Transverse colon (tissue), 4 donors: ENCODE data around the gene PRKCB. TPM values are rescaled to one million over a fixed set of nuclear protein-coding genes. Genes with fewer than 3 reads are reported as not detected.

ENCODE experiments used
- DNase-seq: peaks from one replicate; pipeline ENCODE4 v3.0.0-alpha.2; 2019
- H3K27ac ChIP-seq, 4 donors: fragments of 200-600 bp; sonication (generic); 2 replicates each; pipeline ENCODE4 v1.5.1; 2016 to 2018; ENCODE audit warnings: inconsistent platforms in 4 of 4
- H3K27me3 ChIP-seq: fragments of 200-600 bp; sonication (generic); 2 replicates; pipeline ENCODE4 v1.5.1; 2017; ENCODE audit warnings: inconsistent platforms
- H3K36me3 ChIP-seq, 4 donors: fragments of 200-600 bp; sonication (generic); 2 replicates each; pipeline ENCODE4 v1.5.1; 2017 to 2019; ENCODE audit warnings: inconsistent platforms in 4 of 4
- H3K4me1 ChIP-seq, 4 donors: fragments of 200-600 bp; sonication (generic); 2 replicates each; pipeline ENCODE4 v1.5.1; 2017 to 2020; ENCODE audit warnings: inconsistent platforms in 4 of 4
- H3K4me3 ChIP-seq, 4 donors: fragments of 200-600 bp; sonication (generic); 1 replicate in 1 of 4; 2 replicates in 3 of 4; pipeline versions ENCODE4 v1.5.1 to v1.6.1; 2017 to 2019; ENCODE audit warnings: inconsistent platforms in 4 of 4
- H3K9me3 ChIP-seq, 2 donors: fragments of 200-600 bp; sonication (generic); 2 replicates each; pipeline ENCODE4 v1.5.1; 2017 to 2019; ENCODE audit warnings: inconsistent platforms in 2 of 2
- EP300 ChIP-seq: sonication (generic); formaldehyde crosslinking; IDR thresholded peaks from one replicate; pipeline ENCODE4 v1.6.1; 2017; ENCODE audit warnings: antibody characterized with exemption, low read depth
- POLR2A ChIP-seq: fragments of 450-650 bp; IDR thresholded peaks from one replicate; pipeline ENCODE4 v1.6.1; 2016; ENCODE audit warnings: antibody characterized with exemption, mild to moderate bottlenecking, moderate library complexity
- POLR2AphosphoS5 ChIP-seq, 3 donors: sonication (generic); formaldehyde crosslinking; IDR thresholded peaks; one replicate each; pipeline ENCODE4 v1.6.1; 2016; ENCODE audit warnings: antibody characterized with exemption in 3 of 3
- whole genome bisulfite sequencing, 2 donors: methylation state at CpG; one replicate each; pipeline ENCODE4 v1.1.5; 2018; ENCODE audit warnings: low coverage in 1 of 2; 5-methylcytosine and 5-hydroxymethylcytosine counted together
- in situ Hi-C, 4 donors: fragments of 200-750 bp; cut with MboI; loops; one replicate each; pipeline versions ENCODE4 v1.15.0 to v1.15.1; 2017; ENCODE audit warnings: low sequenced_read_pairs in 3 of 4, low pct_ligation_motif_present in 1 of 4, low pct_unique_long_range_greater_than_20kb in 1 of 4
- intact Hi-C: fragments of 100-400 bp; cut with DNase I; formaldehyde crosslinking; loops from one replicate; pipeline ENCODE4 v1.15.1; 2023; ENCODE audit warnings: low total_unique reads
- total RNA-seq, 4 donors: library from RNA; depleted of rRNA; stranded (reverse); fragments of >200 nt; gene quantifications; one replicate each; pipeline ENCODE4 v1.1.0, GENCODE V29; 2016
- TF ChIP-seq, protein P1 (sequence below), 5 experiments: fragments of 200-600 bp in 3 of 5; fragments of 450-650 bp in 2 of 5; sonication (generic) in 3 of 5; IDR thresholded peaks; 1 replicate in 2 of 5; 2 replicates in 3 of 5; pipeline ENCODE4 v1.5.1; 2016 to 2017; ENCODE audit warnings: antibody characterized with exemption in 5 of 5, inconsistent platforms in 3 of 5, mild to moderate bottlenecking in 2 of 5, moderate library complexity in 1 of 5

Gene PRKCB
- total RNA-seq, 4 donors from 2014 or later: 9.0 to 28.3 (median 15.2) TPM

DNA sequence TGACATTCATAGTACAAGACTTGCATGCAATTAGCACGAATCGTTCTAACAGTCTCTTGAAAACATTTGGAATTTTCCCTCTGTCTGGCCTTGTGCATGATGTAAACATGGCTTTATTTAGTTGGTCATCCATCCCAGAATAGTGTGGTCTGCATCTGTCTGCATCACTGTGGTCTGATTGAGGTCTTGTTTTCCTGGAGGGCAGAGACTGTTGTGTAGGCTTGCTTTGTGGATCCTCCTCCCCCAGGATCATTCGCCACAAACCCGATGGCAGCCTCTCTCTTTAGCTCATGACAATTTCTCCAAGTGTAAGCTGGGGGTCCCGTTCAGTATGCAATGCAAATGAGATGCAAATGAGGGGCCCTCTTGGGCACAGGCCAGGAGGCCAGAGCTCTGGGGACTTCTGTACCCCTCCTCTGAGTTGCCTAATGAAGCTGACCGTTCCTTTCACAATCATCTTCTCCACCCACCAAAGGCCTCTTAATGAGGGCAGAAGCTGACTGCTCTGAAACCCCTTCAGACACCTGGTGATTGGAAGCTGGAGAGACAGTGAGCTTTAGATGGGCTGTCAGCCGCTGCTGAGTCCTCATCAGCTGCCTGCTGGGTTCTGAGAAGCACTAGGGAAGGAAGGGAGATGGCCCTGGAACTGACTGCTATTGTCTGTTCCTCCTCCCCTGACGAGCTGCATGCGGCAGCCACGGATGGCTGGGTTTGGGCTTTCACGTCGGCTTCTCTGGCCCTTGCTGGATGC lies 219.1 kb downstream of the PRKCB start:
- no peaks in the 10 kb centered on the region for H3K9me3 ChIP-seq
- WGBS, 2 donors: 59 to 60% methylated on average over 2 to 12 of the region's 12 CpGs
- TF ChIP-seq POLR2AphosphoS5 (IDR thresholded peaks at IDR 0.05) (no peak), POLR2A (no peak), EP300 (no peak)
- TF ChIP-seq, protein P1, sequence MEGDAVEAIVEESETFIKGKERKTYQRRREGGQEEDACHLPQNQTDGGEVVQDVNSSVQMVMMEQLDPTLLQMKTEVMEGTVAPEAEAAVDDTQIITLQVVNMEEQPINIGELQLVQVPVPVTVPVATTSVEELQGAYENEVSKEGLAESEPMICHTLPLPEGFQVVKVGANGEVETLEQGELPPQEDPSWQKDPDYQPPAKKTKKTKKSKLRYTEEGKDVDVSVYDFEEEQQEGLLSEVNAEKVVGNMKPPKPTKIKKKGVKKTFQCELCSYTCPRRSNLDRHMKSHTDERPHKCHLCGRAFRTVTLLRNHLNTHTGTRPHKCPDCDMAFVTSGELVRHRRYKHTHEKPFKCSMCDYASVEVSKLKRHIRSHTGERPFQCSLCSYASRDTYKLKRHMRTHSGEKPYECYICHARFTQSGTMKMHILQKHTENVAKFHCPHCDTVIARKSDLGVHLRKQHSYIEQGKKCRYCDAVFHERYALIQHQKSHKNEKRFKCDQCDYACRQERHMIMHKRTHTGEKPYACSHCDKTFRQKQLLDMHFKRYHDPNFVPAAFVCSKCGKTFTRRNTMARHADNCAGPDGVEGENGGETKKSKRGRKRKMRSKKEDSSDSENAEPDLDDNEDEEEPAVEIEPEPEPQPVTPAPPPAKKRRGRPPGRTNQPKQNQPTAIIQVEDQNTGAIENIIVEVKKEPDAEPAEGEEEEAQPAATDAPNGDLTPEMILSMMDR (IDR thresholded peaks at IDR 0.05): no peak
- H3K4me1 ChIP-seq: no peaks in the 10 kb centered on the region
- no peaks in the 10 kb centered on the region for H3K36me3 ChIP-seq
- H3K4me3 ChIP-seq: no peak overlapping the region
- H3K27me3 ChIP-seq: peaks cover 6% of the 10 kb centered on the region
- in situ Hi-C loops: loop anchor here in 1 of 4 donors (25.0 kb wide), 1 partner anchor 207 kb away; the partner anchor contains the start of gene CACNG3
- no peak for DNase-seq
- intact Hi-C loops: no loop called here
- H3K27ac ChIP-seq: no peak overlapping the region

DNA sequence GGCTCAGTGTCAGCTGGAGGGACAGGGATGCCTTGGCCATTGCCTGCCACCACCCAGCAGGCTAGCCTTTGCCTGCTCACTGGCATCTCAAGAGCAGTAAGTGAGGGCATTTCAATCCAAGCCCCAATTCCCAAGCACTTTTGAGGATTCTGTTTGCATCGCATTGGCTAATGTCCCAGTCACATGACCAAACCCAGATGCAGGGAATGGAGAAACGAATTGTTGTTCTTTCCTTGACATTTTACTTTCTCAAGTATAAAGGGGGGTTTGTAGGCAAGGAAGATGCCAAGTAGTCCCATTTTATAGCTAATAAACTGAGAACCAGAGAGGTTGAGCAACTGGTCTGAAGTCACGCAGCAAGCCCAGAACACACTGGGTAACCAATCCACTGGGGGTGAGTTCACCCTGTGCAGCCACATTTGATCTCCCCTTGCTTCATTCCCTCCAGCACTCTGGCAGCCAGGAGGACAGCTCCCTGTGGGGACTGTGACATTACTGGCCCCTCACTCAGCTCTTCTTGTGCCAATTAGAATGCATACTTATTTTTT lies 226.6 kb downstream of the PRKCB start:
- TF ChIP-seq, protein P1 (IDR thresholded peaks at IDR 0.05): no peak
- no peak for DNase-seq
- Histone ChIP-seq H3K27ac (no peak overlapping the region), H3K9me3 (no peaks in the 10 kb centered on the region), H3K4me3 (no peak overlapping the region), H3K36me3 (no peaks in the 10 kb centered on the region), H3K27me3 (no peaks in the 10 kb centered on the region), H3K4me1 (no peaks in the 10 kb centered on the region)
- in situ Hi-C loops (loop anchor here in 1 of 4 donors (25.0 kb wide), 1 partner anchor 200 kb away; the partner anchor contains the start of gene CACNG3), intact Hi-C loops (no loop called here)
- 69 to 75% methylated on average over 2 to 3 of the region's 3 CpGs for WGBS, 2 donors

DNA sequence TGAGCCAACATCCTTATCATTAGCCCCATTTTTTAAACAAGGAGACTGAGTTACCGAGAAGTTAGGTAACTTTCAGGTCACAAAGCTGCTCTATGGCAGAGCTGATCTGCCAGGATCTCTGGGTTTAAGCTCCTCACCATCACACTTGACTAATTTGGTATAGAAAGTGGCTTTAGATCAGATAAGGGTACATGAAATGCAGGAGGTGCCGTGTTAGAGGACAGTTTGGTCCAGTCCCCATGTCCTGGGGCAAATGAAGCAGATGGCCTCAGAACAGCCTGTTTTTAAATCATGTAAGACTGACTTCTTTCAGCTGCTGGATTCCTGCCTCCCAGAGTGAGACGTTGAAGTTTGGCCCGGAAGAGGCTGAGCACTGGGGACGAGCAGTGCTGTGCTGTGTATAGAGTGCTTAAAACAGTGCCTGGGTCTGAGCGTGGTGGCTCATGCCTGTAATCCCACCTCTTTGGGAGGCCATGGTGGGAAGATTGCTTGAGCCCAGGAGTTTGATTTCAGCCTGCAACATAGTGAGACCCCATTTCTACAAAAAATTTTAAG lies 233.3 kb downstream of the PRKCB start:
- intact Hi-C loops (no loop called here), in situ Hi-C loops (loop anchor here in 1 of 4 donors (25.0 kb wide), 1 partner anchor 193 kb away; the partner anchor contains the start of gene CACNG3)
- Histone ChIP-seq H3K27ac (no peak overlapping the region), H3K9me3 (no peaks in the 10 kb centered on the region), H3K36me3 (no peaks in the 10 kb centered on the region), H3K4me3 (no peak overlapping the region), H3K27me3 (no peaks in the 10 kb centered on the region), H3K4me1 (no peaks in the 10 kb centered on the region)
- DNase-seq: no peak
- 80 to 89% methylated on average over 2 to 6 of the region's 6 CpGs for WGBS, 2 donors
- TF ChIP-seq POLR2A (no peak), POLR2AphosphoS5 (IDR thresholded peaks at IDR 0.05) (no peak), EP300 (no peak)
- TF ChIP-seq, protein P1 (IDR thresholded peaks at IDR 0.05): no peak

DNA sequence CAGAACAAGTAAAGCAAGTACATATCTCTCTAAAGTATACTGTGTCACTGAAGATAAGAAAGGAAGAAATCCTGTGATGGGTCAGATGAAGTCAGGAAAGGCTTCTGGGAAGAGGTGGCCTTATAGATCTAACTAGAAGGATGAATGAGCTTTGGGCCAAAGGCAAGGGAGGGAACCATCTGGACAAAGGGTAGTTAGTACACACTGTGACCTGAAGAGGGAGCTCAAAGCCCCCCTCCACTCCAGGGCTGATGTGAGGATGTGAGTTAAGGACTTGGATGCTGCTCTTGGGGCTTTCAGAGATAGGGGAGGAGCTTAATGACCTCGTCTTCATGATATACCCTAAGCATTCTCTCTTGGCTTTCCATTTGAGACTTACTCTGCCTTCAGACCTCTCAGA lies 235.1 kb downstream of the PRKCB start:
- TF ChIP-seq, protein P1 (IDR thresholded peaks at IDR 0.05): peak in 2 of 5 experiments; percentile 30 to 41
- no peak for TF ChIP-seq POLR2A
- no peak for TF ChIP-seq EP300
- TF ChIP-seq POLR2AphosphoS5 (IDR thresholded peaks at IDR 0.05): no peak
- Histone ChIP-seq H3K4me1 (no peaks in the 10 kb centered on the region), H3K27me3 (no peaks in the 10 kb centered on the region), H3K27ac (no peak overlapping the region), H3K4me3 (no peak overlapping the region), H3K36me3 (no peaks in the 10 kb centered on the region), H3K9me3 (no peaks in the 10 kb centered on the region)
- DNase-seq: no peak
- in situ Hi-C loops (loop anchor here in 1 of 4 donors (25.0 kb wide), 1 partner anchor 191 kb away; the partner anchor contains the start of gene CACNG3), intact Hi-C loops (no loop called here)
- 18% methylated on average over 1 of the region's 1 CpG; no CpG with 5 or more reads in 1 of the 2 donors for WGBS, 2 donors
